C4-2B (cell line): ENCODE measurements around the gene OARD1.
A peak's percentile ranks its signal among the peaks of the same experiment; 100 is the strongest.

Experiments
- CTCF ChIP-seq: fragments of 450-650 bp; conservative IDR thresholded peaks from 2 replicates; pipeline ENCODE4 v1.5.1; 2017; ENCODE audit warnings: mild to moderate bottlenecking
- ZFX ChIP-seq: fragments of 450-650 bp; IDR thresholded peaks from 2 replicates; pipeline ENCODE4 v1.6.1; 2017

- TF ChIP-seq CTCF (peak; percentile 60), ZFX (no peak)
Measured at GRCh38 chr6:41092421-41093140, 20.4 kb upstream of the OARD1 start.
